ENCODE results near the gene BTBD2.

BTBD2 gene

GRCh38 chr19:1962674-1963073, 52.8 kb downstream of the BTBD2 start:
- Histone ChIP-seq H3K27ac (ENCODE audit: low read depth, low read length) (no peak overlapping the region), H2BK12ac (ENCODE audit: low read length) (no peak overlapping the region), H3K18ac (ENCODE audit: low read length) (no peak overlapping the region), H3K27me3 (ENCODE audit: insufficient read depth, low read length) (no peaks in the 10 kb centered on the region), H3K4ac (ENCODE audit: low read depth, low read length) (peak overlapping the region; percentile 64), H3K23ac (ENCODE audit: low read length) (no peak overlapping the region), H3K79me1 (ENCODE audit: low read length) (no peaks in the 10 kb centered on the region), H4K91ac (ENCODE audit: low read depth, low read length) (no peak overlapping the region), H3K4me1 (ENCODE audit: control insufficient read depth in 1 of 2, insufficient read depth in 2 of 2, low read length in 2 of 2) (no peaks in the 10 kb centered on the region), H3K36me3 (ENCODE audit: control insufficient read depth in 1 of 2, insufficient read depth in 2 of 2, low read length in 2 of 2) (peaks cover 13 to 20% of the 10 kb centered on the region in 2 experiments), H2AFZ (ENCODE audit: insufficient read depth, low read length, poor library complexity) (no peak overlapping the region), H2BK5ac (ENCODE audit: low read depth, low read length, poor library complexity) (no peak overlapping the region), H3K9me3 (ENCODE audit: insufficient read depth, low read depth, low read length) (peaks cover 2% of the 10 kb centered on the region), H3K9ac (ENCODE audit: low read length) (no peak overlapping the region), H3K4me2 (ENCODE audit: low read length) (no peak overlapping the region), H3K4me3 (ENCODE audit: low read depth, low read length) (no peak overlapping the region), H4K12ac (ENCODE audit: low read depth, low read length) (no peak overlapping the region), H2BK120ac (ENCODE audit: insufficient read depth, low read length, poor library complexity) (no peak overlapping the region), H2AK5ac (ENCODE audit: low read length) (no peak overlapping the region), H3K14ac (ENCODE audit: low read length) (no peak overlapping the region), H3K79me2 (ENCODE audit: control insufficient read depth, insufficient read depth, low read length, poor library complexity) (peaks cover 2% of the 10 kb centered on the region), H4K8ac (ENCODE audit: low read depth, low read length) (no peak overlapping the region)
- DNase-seq, result peak in 1 of 2 donors; percentile 29
- no CpG with 5 or more reads among the region's 23 CpGs for WGBS (ENCODE audit: extremely low coverage, insufficient coverage, insufficient read length)

GRCh38 chr19:1961000-1961883, 54.3 kb downstream of the BTBD2 start:
- WGBS (ENCODE audit: extremely low coverage, insufficient coverage, insufficient read length), result no CpG with 5 or more reads among the region's 42 CpGs
- Histone ChIP-seq H3K9ac (ENCODE audit: low read length) (no peak overlapping the region), H3K79me1 (ENCODE audit: low read length) (no peaks in the 10 kb centered on the region), H4K8ac (ENCODE audit: low read depth, low read length) (no peak overlapping the region), H3K4ac (ENCODE audit: low read depth, low read length) (no peak overlapping the region), H2BK5ac (ENCODE audit: low read depth, low read length, poor library complexity) (no peak overlapping the region), H3K4me1 (ENCODE audit: control insufficient read depth in 1 of 2, insufficient read depth in 2 of 2, low read length in 2 of 2) (no peaks in the 10 kb centered on the region), H3K36me3 (ENCODE audit: control insufficient read depth in 1 of 2, insufficient read depth in 2 of 2, low read length in 2 of 2) (peaks cover 13 to 16% of the 10 kb centered on the region in 2 experiments), H3K27me3 (ENCODE audit: insufficient read depth, low read length) (no peaks in the 10 kb centered on the region), H3K27ac (ENCODE audit: low read depth, low read length) (no peak overlapping the region), H3K4me2 (ENCODE audit: low read length) (no peak overlapping the region), H3K14ac (ENCODE audit: low read length) (no peak overlapping the region), H2AK5ac (ENCODE audit: low read length) (no peak overlapping the region), H4K12ac (ENCODE audit: low read depth, low read length) (no peak overlapping the region), H4K91ac (ENCODE audit: low read depth, low read length) (no peak overlapping the region), H2BK120ac (ENCODE audit: insufficient read depth, low read length, poor library complexity) (no peak overlapping the region), H3K9me3 (ENCODE audit: insufficient read depth, low read depth, low read length) (peaks cover 2% of the 10 kb centered on the region), H2BK12ac (ENCODE audit: low read length) (no peak overlapping the region), H2AFZ (ENCODE audit: insufficient read depth, low read length, poor library complexity) (no peak overlapping the region), H3K79me2 (ENCODE audit: control insufficient read depth, insufficient read depth, low read length, poor library complexity) (peaks cover 2% of the 10 kb centered on the region), H3K4me3 (ENCODE audit: low read depth, low read length) (no peak overlapping the region), H3K23ac (ENCODE audit: low read length) (no peak overlapping the region), H3K18ac (ENCODE audit: low read length) (no peak overlapping the region)
- no peak for DNase-seq

GRCh38 chr19:1959928-1960589, 55.5 kb downstream of the BTBD2 start:
- Histone ChIP-seq H4K12ac (ENCODE audit: low read depth, low read length) (no peak overlapping the region), H3K79me1 (ENCODE audit: low read length) (no peaks in the 10 kb centered on the region), H3K79me2 (ENCODE audit: control insufficient read depth, insufficient read depth, low read length, poor library complexity) (peaks cover 2% of the 10 kb centered on the region), H3K9ac (ENCODE audit: low read length) (no peak overlapping the region), H2BK5ac (ENCODE audit: low read depth, low read length, poor library complexity) (no peak overlapping the region), H3K4me2 (ENCODE audit: low read length) (no peak overlapping the region), H2AK5ac (ENCODE audit: low read length) (no peak overlapping the region), H3K27ac (ENCODE audit: low read depth, low read length) (no peak overlapping the region), H3K14ac (ENCODE audit: low read length) (no peak overlapping the region), H3K9me3 (ENCODE audit: insufficient read depth, low read depth, low read length) (peaks cover 1% of the 10 kb centered on the region), H3K4me1 (ENCODE audit: control insufficient read depth in 1 of 2, insufficient read depth in 2 of 2, low read length in 2 of 2) (no peaks in the 10 kb centered on the region), H3K23ac (ENCODE audit: low read length) (no peak overlapping the region), H2BK120ac (ENCODE audit: insufficient read depth, low read length, poor library complexity) (no peak overlapping the region), H3K36me3 (ENCODE audit: control insufficient read depth in 1 of 2, insufficient read depth in 2 of 2, low read length in 2 of 2) (peaks cover 15 to 16% of the 10 kb centered on the region in 2 experiments), H3K18ac (ENCODE audit: low read length) (no peak overlapping the region), H4K8ac (ENCODE audit: low read depth, low read length) (no peak overlapping the region), H3K4me3 (ENCODE audit: low read depth, low read length) (no peak overlapping the region), H3K27me3 (ENCODE audit: insufficient read depth, low read length) (no peaks in the 10 kb centered on the region), H4K91ac (ENCODE audit: low read depth, low read length) (no peak overlapping the region), H2BK12ac (ENCODE audit: low read length) (no peak overlapping the region), H2AFZ (ENCODE audit: insufficient read depth, low read length, poor library complexity) (no peak overlapping the region), H3K4ac (ENCODE audit: low read depth, low read length) (no peak overlapping the region)
- no CpG with 5 or more reads among the region's 32 CpGs for WGBS (ENCODE audit: extremely low coverage, insufficient coverage, insufficient read length)
- DNase-seq, result no peak

GRCh38 chr19:1957562-1958248, 57.8 kb downstream of the BTBD2 start:
- no peak overlapping the region for H2AK5ac ChIP-seq (ENCODE audit: low read length)
- no peak overlapping the region for H2BK12ac ChIP-seq (ENCODE audit: low read length)
- no peak overlapping the region for H4K12ac ChIP-seq (ENCODE audit: low read depth, low read length)
- H3K18ac ChIP-seq (ENCODE audit: low read length), result no peak overlapping the region
- H3K36me3 ChIP-seq (ENCODE audit: control insufficient read depth in 1 of 2, insufficient read depth in 2 of 2, low read length in 2 of 2), result peaks cover 26 to 28% of the 10 kb centered on the region in 2 experiments
- H3K79me1 ChIP-seq (ENCODE audit: low read length), result no peaks in the 10 kb centered on the region
- no peak for DNase-seq
- H2AFZ ChIP-seq (ENCODE audit: insufficient read depth, low read length, poor library complexity), result no peak overlapping the region
- H3K23ac ChIP-seq (ENCODE audit: low read length), result no peak overlapping the region
- no peak overlapping the region for H3K9ac ChIP-seq (ENCODE audit: low read length)
- H2BK120ac ChIP-seq (ENCODE audit: insufficient read depth, low read length, poor library complexity), result no peak overlapping the region
- whole genome bisulfite sequencing (ENCODE audit: extremely low coverage, insufficient coverage, insufficient read length), result no CpG with 5 or more reads among the region's 40 CpGs
- peaks cover 2% of the 10 kb centered on the region for H3K9me3 ChIP-seq (ENCODE audit: insufficient read depth, low read depth, low read length)
- H3K4me1 ChIP-seq (ENCODE audit: control insufficient read depth in 1 of 2, insufficient read depth in 2 of 2, low read length in 2 of 2), result no peaks in the 10 kb centered on the region
- no peak overlapping the region for H3K4me2 ChIP-seq (ENCODE audit: low read length)
- H3K27ac ChIP-seq (ENCODE audit: low read depth, low read length), result no peak overlapping the region
- H3K79me2 ChIP-seq (ENCODE audit: control insufficient read depth, insufficient read depth, low read length, poor library complexity), result peaks cover 7% of the 10 kb centered on the region
- H2BK5ac ChIP-seq (ENCODE audit: low read depth, low read length, poor library complexity), result no peak overlapping the region
- no peak overlapping the region for H4K8ac ChIP-seq (ENCODE audit: low read depth, low read length)
- no peak overlapping the region for H3K14ac ChIP-seq (ENCODE audit: low read length)
- no peak overlapping the region for H3K4me3 ChIP-seq (ENCODE audit: low read depth, low read length)
- H4K91ac ChIP-seq (ENCODE audit: low read depth, low read length), result no peak overlapping the region
- no peak overlapping the region for H3K4ac ChIP-seq (ENCODE audit: low read depth, low read length)
- no peaks in the 10 kb centered on the region for H3K27me3 ChIP-seq (ENCODE audit: insufficient read depth, low read length)
